NCI-H187 (cell line): Measurements from ENCODE around the gene BDH1.
"Not testable (repeated sequence)": the region's sequence is repeated elsewhere in the genome, so short reads cannot be mapped to it uniquely, and the experiment has no call there.

Experiments used
- DNase-seq, 2 experiments: peaks; one replicate each; lab custom pipeline; 2025; lab: John Stamatoyannopoulos, UW

BDH1 gene, protein sequence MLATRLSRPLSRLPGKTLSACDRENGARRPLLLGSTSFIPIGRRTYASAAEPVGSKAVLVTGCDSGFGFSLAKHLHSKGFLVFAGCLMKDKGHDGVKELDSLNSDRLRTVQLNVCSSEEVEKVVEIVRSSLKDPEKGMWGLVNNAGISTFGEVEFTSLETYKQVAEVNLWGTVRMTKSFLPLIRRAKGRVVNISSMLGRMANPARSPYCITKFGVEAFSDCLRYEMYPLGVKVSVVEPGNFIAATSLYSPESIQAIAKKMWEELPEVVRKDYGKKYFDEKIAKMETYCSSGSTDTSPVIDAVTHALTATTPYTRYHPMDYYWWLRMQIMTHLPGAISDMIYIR

DNA sequence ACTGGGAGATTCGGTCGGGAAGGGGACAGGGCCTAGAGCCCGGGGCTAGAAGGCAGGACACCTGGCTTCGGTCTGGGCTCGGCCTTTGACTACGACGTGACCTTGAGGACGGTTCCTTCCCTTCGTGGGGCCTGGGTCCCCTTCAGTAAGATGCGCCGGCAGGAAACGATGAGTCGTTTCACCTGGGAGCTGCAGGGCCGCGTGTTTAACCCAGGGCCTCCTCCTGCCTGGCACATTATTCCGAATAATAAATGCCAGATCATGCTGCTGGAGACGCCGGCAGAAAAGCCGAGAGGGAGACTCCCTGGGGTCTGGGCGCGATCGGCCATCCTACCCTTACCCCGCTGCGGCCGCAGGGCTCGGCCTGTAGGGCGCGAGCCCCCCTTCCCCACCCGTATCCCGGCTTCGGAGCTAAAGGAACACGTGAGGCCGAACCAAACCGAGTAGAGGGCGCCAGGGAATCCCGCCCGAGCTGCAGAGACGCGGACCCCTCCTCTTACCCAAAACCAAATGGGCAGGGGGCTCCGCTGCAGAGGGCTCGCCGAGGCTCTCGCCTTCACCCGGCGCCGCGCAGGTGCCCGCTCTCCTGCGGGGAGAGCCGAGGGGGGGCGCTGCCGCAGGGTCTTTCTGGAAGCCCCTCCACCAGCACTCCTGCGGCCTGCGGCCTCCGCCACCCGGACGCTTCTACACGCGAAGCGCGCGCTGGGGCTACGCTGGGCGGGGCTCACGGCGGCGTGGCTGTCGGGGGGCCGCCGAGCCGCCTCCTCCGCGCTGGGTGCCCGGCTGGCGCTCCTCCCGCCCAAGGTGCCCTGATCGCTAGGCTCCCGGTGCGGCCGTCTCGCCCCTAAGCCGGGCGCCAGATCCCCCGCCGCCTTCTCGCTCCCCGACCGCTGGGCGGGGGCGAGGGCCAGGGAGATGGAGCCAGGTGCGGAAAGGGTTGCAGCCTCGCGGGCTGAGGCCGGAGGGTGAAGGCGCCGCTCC is at the start of gene BDH1:
Gene BDH1 (minus strand): TSS at position 688 of the 981 bp plus-strand sequence. CDS start 9,525 bp downstream, outside the sequence.
- peak; percentile 28 to 52 for DNase-seq

DNA sequence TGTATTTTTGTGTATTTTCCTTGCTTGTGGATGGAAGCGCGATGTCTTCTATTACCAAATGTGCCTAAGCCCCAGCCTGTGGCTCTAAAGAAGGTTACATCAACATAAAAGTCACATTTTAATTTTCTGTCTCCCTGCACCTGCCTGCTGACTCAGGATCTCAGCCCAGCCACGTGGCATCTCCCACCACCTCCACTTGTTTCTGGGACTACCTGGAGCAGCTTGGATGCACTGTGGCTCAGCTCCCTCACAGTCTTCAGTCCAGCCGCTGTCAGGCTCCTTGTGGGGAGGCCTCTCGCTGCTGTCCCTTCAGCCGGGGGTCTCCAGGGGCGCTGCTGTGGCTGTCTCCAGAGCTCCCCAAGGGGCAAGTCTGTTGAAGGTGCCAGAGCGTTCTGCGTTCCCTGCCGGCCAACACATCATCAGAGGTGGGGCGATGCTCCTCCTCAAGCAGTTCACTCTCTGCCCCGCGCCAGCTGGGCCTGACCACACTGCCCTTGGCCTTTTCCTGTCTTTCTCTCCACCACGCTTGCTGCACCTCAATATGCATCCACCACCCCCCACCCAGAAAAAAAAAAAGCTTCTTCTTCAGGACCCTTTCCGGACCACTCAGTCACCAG is 47.7 kb upstream of the BDH1 start:
- DNase-seq, result no peak

DNA sequence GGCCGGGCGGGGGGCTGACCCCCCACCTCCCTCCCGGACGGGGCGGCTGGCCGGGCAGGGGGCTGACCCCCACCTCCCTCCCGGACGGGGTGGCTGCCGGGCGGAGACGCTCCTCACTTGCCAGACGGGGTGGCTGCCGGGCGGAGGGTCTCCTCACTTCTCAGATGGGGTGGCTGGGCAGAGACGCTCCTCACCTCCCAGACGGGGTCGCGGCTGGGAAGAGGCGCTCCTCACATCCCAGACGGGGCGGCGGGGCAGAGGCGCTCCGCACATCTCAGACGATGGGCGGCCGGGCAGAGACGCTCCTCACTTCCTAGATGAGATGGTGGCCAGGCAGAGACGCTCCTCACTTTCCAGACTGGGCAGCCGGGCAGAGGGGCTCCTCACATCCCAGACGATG is 46.6 kb upstream of the BDH1 start:
- not testable (repeated sequence) for DNase-seq

DNA sequence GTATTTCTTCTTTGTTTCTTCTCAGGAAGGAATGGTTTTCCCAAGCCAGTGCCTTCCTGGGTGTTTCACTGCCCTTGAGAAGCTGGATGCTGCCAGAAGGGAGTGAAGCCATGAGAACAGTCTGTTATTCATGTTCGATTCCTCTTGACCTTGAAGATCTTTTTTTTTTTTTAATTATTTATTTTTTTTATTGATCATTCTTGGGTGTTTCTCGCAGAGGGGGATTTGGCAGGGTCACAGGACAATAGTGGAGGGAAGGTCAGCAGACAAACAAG is 45.7 kb upstream of the BDH1 start:
- DNase-seq, result not testable (repeated sequence)

DNA sequence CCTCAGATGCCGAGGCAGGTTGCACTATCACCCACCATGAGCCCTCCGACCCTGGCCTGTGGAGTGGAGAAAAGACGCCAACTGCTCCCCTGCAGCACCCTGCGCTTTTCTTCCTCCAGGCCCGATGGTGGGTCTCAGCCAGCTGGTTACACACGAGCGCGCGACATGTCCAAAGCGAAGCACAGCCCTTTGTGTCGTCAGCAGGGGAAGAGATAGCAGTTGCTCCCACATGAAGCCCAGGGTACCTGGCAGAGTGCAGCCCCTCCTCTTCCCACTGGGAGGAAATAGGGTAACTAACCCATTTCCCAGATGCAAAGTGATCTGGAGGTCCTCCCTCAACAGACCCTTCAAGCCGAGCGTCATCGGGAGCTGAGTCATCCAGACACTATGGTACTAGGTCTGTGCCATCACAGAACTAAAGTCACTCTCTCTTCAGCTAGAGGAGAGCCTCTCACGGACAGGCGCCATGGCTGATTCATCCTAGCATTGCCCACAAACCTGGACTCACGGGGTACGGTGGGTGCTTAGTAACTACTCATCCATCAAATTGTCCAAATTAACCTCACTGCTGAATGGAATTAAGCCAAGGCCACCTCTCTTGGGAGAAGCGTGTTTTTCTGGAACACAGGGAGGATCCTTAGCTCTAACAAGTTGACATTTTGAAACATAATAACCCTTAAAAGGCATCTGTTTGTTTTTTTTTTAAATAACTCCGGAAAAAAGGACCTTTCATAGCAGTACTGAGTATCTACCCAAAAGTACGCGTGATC is 45.2 kb upstream of the BDH1 start:
- no peak for DNase-seq

DNA sequence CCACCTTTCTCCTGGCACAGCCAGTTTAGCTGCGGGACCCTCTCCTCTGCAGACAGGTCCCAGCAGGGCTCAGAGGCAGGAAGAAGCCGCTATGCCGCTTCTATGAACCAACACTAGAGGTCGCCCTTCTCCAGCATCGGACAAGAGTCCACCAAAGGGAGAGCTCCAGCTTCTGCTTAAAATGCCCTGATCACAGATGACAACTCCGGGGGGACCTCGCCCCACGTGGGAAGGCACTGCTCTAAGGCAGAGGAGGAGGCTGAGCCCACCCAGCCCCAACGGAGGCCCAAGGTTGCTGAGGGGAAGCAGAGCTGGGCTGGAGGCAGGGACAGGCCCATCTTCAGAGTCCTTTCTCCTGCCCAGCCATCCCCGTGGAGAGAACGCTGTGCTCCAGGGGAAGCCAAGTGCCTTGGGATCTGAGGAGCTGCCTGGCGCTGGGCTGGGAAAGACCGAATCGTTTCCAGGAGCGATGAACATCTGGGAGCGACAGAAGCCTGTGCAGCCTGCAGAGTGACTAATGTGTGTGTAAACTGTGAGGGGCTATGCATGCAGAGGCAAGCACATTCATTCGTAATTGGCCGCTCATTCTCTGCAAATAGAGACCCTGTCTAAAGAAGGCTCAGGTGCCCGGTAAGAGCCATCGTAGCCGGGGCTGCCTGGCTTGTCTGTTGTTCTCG is 43.5 kb upstream of the BDH1 start:
- no peak for DNase-seq

DNA sequence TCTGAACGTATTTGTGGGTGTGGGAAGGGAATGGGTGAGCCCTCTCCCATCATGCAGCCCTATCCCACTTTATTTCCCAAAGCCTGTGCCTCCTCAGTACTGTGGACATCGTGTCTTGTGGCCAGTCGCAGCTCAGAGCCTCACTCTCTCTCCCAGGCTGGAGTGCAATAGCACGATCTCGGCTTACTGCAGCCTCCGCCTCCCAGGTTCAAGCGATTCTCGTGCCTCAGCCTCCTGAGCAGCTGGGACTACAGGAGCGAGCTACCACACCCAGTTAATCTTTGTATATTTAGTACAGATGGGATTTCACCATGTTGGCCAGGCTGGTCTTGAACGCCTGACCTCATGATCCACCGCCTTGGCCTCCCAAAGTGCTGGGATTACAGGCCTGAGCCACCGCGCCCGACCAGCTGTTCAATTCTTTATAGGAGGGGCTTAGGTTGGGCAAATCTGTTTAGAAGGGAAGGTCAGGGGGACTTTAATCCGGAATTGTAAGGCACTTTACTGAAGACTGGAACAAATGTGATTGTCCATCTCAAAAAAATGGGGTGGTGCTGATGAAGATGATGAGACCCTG is 42.7 kb upstream of the BDH1 start:
- no peak for DNase-seq

DNA sequence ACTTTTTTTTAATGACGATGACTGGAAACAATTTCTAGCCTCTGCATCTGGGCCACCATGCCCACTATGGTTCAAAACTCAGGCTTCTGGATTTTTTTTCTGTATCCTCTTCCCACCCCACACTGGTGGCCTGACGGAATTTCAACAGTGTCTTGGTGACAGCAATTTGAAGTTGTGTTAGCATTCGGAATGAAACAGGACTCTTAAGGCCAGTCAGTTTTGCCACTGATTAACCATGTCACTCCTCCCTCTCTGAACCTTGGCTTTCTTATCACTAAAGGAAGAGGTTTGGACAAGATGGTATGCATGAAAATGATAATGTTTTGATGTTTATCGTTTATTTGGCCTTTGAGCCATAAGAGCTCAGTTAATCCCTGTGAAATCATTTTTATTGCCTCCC is 41.6 kb upstream of the BDH1 start:
- DNase-seq, result no peak

DNA sequence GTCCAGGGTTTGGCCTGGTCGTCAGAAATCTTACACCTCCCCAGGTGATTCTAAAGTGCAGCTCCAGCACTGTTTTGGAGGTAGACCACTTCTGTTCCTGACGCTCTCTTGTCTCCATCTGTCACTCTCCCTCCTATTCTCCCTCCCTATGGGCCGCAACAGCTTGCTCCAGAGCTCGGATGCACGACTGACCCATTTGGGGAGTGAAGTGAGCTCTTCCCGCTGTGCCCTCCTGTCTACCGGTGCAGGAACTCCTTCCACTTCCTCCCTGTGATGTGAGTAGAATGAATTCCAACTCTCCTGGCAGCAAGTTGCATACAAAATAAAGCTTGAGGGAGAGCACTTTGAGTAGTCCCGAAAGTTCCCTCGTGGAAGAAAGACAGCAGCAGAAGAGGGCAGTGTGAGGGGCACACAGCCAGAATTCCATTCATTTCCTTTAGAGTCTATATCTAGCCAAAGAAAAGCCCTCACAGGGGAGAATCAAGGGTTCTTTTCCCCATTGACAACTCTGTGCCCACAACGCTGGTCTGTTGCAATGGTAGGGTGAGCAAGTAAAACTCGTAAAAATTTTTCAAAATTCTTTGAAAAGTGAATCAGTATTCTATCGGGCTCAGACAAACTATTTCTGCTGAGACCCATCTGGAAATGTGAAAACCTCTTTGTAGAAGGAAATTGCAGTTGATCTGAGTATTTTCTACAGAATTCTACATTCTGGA is 39.9 kb upstream of the BDH1 start:
- DNase-seq, result no peak

DNA sequence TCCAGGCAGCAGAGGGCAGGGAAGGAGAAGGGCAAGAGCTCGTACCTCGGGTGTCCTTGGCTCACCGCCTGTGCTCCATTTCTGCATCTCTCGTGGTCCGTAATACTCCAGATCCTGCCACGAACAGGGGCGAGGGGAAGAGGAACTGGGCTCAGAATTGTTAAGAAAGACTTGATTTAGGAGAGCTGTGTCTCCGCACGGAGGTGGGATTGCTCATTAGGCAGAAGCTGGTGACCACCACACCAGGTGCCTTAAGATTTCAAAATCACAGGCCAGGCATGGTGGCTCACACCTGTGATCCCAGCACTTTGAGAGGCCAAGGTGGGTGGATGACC is 37.2 kb upstream of the BDH1 start:
- DNase-seq, result no peak

DNA sequence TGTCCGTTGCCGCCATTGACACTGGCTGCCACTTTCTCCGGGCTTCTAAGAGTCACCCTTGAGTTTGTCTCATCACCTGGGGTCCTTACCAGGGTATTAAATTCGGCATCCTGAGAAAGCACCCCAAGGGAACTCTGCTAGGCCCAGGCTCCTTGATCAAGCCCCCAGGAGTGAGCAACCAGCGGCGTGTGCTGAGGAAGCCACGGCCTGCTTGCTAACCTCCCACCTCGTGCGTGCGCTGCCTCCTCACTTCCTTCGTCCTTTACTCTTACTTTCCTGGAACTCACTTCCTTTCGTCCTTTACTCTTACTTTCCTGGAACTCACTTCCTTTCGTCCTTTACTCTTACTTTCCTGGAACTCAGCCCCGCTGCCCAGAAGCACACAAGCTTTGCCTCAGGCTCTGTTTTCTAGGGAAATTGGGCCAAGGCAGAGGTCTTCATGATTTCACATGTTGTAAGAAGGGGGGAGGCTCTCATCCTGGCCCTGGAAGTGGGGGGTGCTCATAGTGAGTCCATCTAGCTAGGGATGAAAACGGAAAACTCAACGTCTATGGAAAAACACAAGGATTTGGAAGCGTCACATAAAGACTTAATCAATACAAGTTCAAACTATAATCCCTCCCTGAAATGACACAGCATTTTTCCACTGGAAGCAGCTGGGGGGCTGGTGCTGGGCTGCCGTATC is 36.7 kb upstream of the BDH1 start:
- DNase-seq, result no peak

DNA sequence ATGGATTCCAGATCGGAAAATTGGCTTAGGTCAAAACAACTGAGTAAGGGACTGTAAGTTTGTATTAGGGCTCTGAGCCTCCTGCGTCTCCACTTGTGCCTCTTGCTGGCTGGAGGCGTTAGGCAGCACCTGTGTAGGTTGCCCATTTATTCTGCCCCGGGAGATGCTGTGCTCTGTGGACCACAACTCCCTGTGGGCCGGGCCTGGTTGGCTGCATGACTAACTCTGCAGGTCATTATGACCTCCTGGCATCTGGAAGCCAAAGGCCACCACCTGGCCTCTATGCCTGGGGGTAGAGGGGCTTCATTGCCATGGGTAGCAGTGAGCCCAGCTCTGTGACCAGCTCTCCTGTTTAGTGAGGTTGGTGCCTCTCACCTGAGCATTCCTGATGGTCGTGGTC is 36.0 kb upstream of the BDH1 start:
- DNase-seq, result no peak

DNA sequence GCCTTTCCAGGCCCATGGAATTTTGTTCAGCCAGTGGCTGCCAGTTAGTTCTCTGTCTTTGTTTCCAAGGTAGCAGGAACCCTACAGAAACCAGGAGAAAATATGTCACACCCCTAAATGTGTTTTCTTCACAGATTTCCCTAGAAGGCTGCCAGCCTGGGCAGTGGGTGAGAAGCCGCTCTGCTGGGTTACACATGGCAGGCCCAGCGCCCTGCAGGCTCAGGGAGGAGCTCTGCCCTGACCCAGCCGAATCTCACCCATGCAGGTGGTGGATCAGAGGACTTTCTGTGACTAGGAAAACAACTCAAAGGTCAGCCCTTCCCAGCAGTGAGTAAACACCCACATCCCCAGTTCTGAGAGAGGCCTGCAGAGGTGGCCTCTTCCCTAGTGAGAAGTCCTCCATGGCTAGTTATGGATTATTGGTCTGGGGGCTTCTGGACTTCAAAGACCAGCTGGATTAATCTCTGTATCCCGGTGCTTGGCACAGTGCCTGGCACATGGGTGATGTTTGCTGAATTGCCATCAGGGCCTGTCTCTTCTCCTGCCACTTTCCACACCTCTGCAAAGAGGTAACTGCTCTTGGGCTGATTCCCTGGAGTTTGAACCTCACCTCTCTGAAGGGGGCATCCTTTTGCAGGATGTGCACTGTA is 34.7 kb upstream of the BDH1 start:
- no peak for DNase-seq

DNA sequence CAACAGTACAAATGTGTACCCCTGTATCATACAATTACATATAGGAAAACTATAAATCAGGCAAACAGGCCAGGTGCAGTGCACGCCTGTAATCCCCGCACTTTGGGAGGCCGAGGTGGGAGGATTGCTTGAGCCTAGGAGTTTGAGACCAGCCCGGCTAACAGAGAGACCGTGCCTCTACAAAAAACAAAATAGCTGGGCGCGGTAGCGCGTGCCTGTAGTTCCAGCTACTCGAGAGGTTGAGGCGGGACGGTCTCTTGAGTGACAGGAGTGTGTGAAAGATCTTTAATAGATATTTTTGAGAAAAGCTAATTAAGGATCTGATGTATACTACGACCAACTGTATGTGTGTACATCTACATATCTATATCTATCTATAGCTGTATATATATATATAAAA is 33.8 kb upstream of the BDH1 start:
- DNase-seq, result no peak

DNA sequence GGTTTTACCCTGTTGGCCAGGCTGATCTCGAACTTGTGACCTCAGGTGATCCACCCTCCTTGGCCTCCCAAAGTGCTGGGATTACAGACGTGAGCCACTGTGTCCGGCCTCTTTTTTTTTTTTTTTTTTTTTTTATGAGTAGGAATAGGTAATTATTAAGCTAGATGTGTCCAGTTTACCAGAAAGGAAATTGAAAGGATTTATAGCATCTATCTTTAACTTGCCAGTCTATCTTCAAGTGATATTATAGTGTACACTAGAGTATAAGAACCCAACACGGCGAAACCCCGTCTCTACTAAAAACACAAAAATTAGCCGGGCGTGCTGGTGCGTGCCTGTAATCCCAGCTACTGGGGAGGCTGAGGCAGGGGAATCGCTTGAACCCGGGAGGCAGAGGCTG is 31.0 kb upstream of the BDH1 start:
- DNase-seq, result not testable (repeated sequence)

DNA sequence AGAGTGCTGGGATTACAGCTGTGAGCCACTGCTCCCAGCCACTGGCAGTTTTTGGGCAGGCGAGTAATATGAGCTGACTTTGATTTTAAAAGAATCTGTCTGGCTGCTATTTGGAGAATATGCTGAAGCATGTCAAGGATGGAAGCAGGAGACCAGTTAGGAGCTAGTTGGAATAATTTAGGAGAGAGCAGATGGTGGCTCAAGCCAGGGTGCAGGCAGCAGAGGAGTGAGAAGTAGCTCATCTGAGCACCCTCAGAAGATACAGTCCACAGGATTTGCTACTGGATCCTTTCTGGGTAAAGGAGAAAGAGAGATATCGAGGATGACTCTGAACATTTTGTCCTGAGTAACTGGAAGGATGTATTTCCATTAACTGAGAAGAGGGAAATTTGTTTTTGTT is 30.4 kb upstream of the BDH1 start:
- no peak for DNase-seq

DNA sequence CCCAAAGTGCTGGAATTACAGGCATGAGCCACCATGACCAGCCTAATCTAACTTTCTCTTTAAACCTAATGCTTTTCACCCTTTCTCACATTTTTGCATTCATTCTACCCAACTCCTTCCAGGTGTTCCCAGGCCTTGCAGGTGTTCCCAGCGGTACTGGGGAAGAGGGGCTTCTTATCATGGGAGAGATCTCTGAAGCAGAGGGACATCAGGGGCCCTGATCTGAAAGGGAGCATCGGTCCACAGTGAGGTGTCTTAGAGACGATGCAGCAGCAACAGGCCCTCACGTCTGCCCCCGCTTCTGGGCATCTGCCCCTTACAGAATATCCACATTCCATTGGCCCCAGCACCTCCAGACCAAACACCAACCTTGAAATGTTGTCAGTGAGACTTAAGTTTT is 29.0 kb upstream of the BDH1 start:
- no peak for DNase-seq

DNA sequence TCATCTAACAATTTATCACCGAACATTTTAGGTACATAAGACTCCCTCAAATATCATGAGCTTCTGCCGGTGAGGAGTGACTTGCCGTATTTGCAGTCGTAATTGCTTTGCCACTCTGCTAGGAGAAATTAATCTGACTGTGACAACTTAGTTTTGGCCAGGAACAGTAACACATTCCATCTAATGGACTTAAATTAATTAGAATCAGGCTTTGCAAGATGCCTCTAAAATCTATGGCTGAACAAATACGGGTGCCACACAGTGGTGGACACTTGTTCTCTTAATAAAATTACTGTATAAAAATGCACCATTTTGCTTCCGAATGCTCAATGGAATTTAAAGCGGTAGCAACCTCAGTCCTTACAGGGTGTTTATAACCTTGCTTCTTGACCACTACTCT is 27.6 kb upstream of the BDH1 start:
- DNase-seq, result no peak

DNA sequence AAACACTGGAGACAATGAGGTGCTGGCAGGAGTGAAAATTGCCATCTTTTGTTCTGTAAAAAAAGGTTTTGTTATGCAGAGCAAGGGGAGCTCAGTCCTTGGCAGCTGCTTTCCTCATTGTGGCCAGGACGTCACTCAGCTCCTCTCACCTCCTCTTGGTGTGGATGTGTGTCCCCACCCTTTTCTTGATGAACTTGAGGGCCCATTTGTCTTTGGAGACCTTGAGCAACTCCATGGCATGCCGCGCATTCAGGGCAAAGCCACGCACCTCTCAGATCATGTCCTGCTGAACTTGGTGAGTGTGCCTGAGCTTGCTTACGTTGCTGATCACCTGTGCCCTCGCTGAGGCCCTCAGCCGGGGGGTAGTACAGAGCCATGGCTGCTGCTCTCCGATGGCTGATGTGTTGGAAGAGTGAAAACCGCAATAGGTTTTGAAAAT is 24.5 kb upstream of the BDH1 start:
- DNase-seq, result no peak

DNA sequence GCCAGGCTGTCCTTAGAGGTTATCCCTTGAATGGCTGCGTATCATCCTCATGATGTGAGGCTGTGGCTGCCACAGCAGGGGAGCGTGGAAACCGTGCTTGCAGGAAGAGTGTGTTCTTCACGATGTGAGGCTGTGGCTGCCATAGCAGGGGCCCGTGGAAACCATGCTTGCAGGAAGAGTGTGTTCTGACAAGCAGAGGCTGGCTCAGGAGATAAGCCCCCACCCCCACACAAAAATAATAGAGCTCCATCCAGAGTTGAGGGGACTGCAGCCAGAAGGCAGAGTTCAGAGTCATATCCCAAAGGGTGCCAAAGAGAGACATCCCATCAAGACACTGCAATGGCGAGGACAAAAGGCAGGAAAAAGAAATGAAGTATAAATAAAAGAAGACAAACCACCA is 22.6 kb upstream of the BDH1 start:
- no peak for DNase-seq
